CD14-positive monocyte (primary cell): ENCODE measurements around the gene NSF. TPM values are rescaled to one million over a fixed set of nuclear protein-coding genes. Genes with fewer than 3 reads are reported as not detected.
"Not testable (repeated sequence)": the region's sequence is repeated elsewhere in the genome, so short reads cannot be mapped to it uniquely, and the experiment has no call there.

ENCODE experiments used
- DNase-seq, 3 donors: peaks; one replicate each; pipeline ENCODE4 v3.0.0-alpha.2; 2011 to 2022
- H2AFZ ChIP-seq: 2 replicates; pipeline ENCODE4 v1.6.0; 2012; ENCODE audit warnings: mild to moderate bottlenecking, low read depth, low read length, inconsistent platforms; ENCODE audit not compliant: insufficient read depth, poor library complexity, severe bottlenecking
- H3K27ac ChIP-seq, 2 donors: 1 replicate in 1 of 2; 2 replicates in 1 of 2; pipeline ENCODE4 v1.5.1; 2012 to 2013; ENCODE audit warnings: low read length in 2 of 2, control low read depth in 1 of 2, inconsistent platforms in 1 of 2, low read depth in 1 of 2, mild to moderate bottlenecking in 1 of 2
- H3K27me3 ChIP-seq, 2 donors: one replicate each; pipeline versions ENCODE4 v1.6.0 to v1.6.1; 2011 to 2013; ENCODE audit warnings: low read length in 2 of 2; ENCODE audit not compliant: control insufficient read depth in 2 of 2, insufficient read depth in 2 of 2
- H3K36me3 ChIP-seq, 2 donors: replicated peaks in 1 of 2; 1 replicate in 1 of 2; 2 replicates in 1 of 2; pipeline versions ENCODE4 v1.5.1 to v1.6.1; 2012 to 2013; ENCODE audit warnings: low read length in 2 of 2, control low read depth in 1 of 2, inconsistent platforms in 1 of 2, mild to moderate bottlenecking in 1 of 2; ENCODE audit not compliant: insufficient read depth in 2 of 2, control insufficient read depth in 1 of 2
- H3K4me1 ChIP-seq, 2 donors: 1 replicate in 1 of 2; 2 replicates in 1 of 2; pipeline versions ENCODE4 v1.5.1 to v1.6.1; 2012 to 2013; ENCODE audit warnings: low read length in 2 of 2, control low read depth in 1 of 2, inconsistent platforms in 1 of 2, mild to moderate bottlenecking in 1 of 2, moderate library complexity in 1 of 2; ENCODE audit not compliant: insufficient read depth in 2 of 2, control insufficient read depth in 1 of 2
- H3K4me2 ChIP-seq: replicated peaks from 2 replicates; pipeline ENCODE3; 2012; ENCODE audit warnings: low read length, moderate library complexity, mild to moderate bottlenecking; ENCODE audit not compliant: poor library complexity, severe bottlenecking; ENCODE audit errors: extremely low read depth
- H3K4me3 ChIP-seq, 3 experiments: fragments of 200-600 bp in 1 of 3; sonication (generic) in 1 of 3; replicated peaks in 1 of 3; 1 replicate in 2 of 3; 2 replicates in 1 of 3; pipeline ENCODE4 v1.5.1; 2011 to 2013; ENCODE audit warnings: low read length in 3 of 3, mild to moderate bottlenecking in 3 of 3, control low read depth in 2 of 3, low read depth in 2 of 3, inconsistent platforms in 1 of 3, moderate library complexity in 1 of 3
- H3K79me2 ChIP-seq: 2 replicates; pipeline ENCODE4 v1.6.0; 2012; ENCODE audit warnings: mild to moderate bottlenecking, control low read depth, inconsistent platforms, low read length, moderate library complexity; ENCODE audit not compliant: insufficient read depth
- H3K9ac ChIP-seq: 2 replicates; pipeline ENCODE4 v1.6.0; 2017; ENCODE audit warnings: low read length, mild to moderate bottlenecking; ENCODE audit not compliant: insufficient read depth, poor library complexity, severe bottlenecking
- H3K9me3 ChIP-seq, 2 donors: replicated peaks in 1 of 2; 1 replicate in 1 of 2; 2 replicates in 1 of 2; pipeline versions ENCODE4 v1.5.1 to v1.6.1; 2012 to 2013; ENCODE audit warnings: low read length in 2 of 2, control low read depth in 1 of 2; ENCODE audit not compliant: control insufficient read depth in 1 of 2, insufficient read depth in 1 of 2
- H4K20me1 ChIP-seq: 2 replicates; pipeline ENCODE4 v1.6.0; 2012; ENCODE audit warnings: mild to moderate bottlenecking, low read length, control low read depth, moderate library complexity; ENCODE audit not compliant: insufficient read depth
- H3K27ac Mint-ChIP-seq, 7 donors: one replicate each; pipeline ENCODE4 v1.8.0; 2020; ENCODE audit warnings: mild to moderate bottlenecking in 7 of 7, mixed read lengths in 7 of 7, moderate library complexity in 6 of 7, inconsistent platforms in 2 of 7
- H3K27me3 Mint-ChIP-seq, 3 donors: one replicate each; pipeline ENCODE4 v1.8.0; 2021 to 2022; ENCODE audit warnings: low read depth in 3 of 3, mild to moderate bottlenecking in 3 of 3, mixed read lengths in 3 of 3, moderate library complexity in 3 of 3, inconsistent platforms in 1 of 3
- H3K36me3 Mint-ChIP-seq, 2 donors: one replicate each; pipeline ENCODE4 v1.8.0; 2020; ENCODE audit warnings: mixed read lengths in 2 of 2, inconsistent platforms in 1 of 2, mild to moderate bottlenecking in 1 of 2
- H3K4me1 Mint-ChIP-seq: one replicate; pipeline ENCODE4 v1.8.0; 2020; ENCODE audit warnings: mild to moderate bottlenecking, mixed read lengths
- H3K4me3 Mint-ChIP-seq, 2 donors: one replicate each; pipeline ENCODE4 v1.8.0; 2020; ENCODE audit warnings: mild to moderate bottlenecking in 2 of 2, mixed read lengths in 2 of 2, moderate library complexity in 1 of 2
- H3K9me3 Mint-ChIP-seq, 7 donors: one replicate each; pipeline ENCODE4 v1.8.0; 2020 to 2022; ENCODE audit warnings: mixed read lengths in 7 of 7, mild to moderate bottlenecking in 6 of 7, moderate library complexity in 6 of 7, inconsistent platforms in 2 of 7
- WGBS: methylation state at CpG from one replicate; pipeline ENCODE4 v1.1.5; 2013; ENCODE audit warnings: missing lambda C conversion rate; ENCODE audit not compliant: insufficient coverage; 5-methylcytosine and 5-hydroxymethylcytosine counted together
- intact Hi-C, 2 donors: fragments of 100-400 bp; cut with micrococcal nuclease; formaldehyde crosslinking; loops; one replicate each; pipeline versions ENCODE4 v1.15.0 to v1.15.1; 2023
- polyA plus RNA-seq, 3 donors: library from polyadenylated mRNA; depleted of rRNA in 1 of 3; unstranded in 2 of 3; stranded (reverse) in 1 of 3; fragments of 300-500 nt in 2 of 3; fragments of >200 nt in 1 of 3; fragmentation: Illumina TruSeq in 2 of 3; gene quantifications; 1 replicate in 2 of 3; 2 replicates in 1 of 3; pipeline ENCODE4 v1.2.3, GENCODE V29; 2012 to 2021

NSF gene
- polyA plus RNA-seq, 3 donors = 22.5 to 63.2 (median 58.0) TPM

- H3K4me2 ChIP-seq, H3K9ac ChIP-seq, H3K36me3 Mint-ChIP-seq, H2AFZ ChIP-seq, H3K27ac Mint-ChIP-seq, H3K4me1 Mint-ChIP-seq, H3K4me1 ChIP-seq, H3K9me3 Mint-ChIP-seq, H3K27me3 ChIP-seq, H3K27ac ChIP-seq, H3K27me3 Mint-ChIP-seq, H3K9me3 ChIP-seq, intact Hi-C loops, DNase-seq, H3K79me2 ChIP-seq, H3K4me3 Mint-ChIP-seq, H3K4me3 ChIP-seq, H4K20me1 ChIP-seq, H3K36me3 ChIP-seq: not testable (repeated sequence)
- WGBS = no CpG with 5 or more reads among the region's 7 CpGs
These were observed 61.7 kb downstream of the NSF start for GRCh38 chr17:46652024-46652643.

- H3K9ac ChIP-seq, H4K20me1 ChIP-seq, intact Hi-C loops, H3K36me3 Mint-ChIP-seq, H3K9me3 ChIP-seq, H3K27me3 ChIP-seq, H3K9me3 Mint-ChIP-seq, H3K4me1 ChIP-seq, H3K79me2 ChIP-seq, H3K27ac Mint-ChIP-seq, H3K4me1 Mint-ChIP-seq, DNase-seq, H3K4me2 ChIP-seq, H3K27ac ChIP-seq, H3K36me3 ChIP-seq, H3K4me3 Mint-ChIP-seq, H3K4me3 ChIP-seq, H2AFZ ChIP-seq, H3K27me3 Mint-ChIP-seq: not testable (repeated sequence)
- WGBS = no CpG with 5 or more reads among the region's 5 CpGs
These were observed 67.8 kb downstream of the NSF start for GRCh38 chr17:46658235-46658634.

- H3K4me1 ChIP-seq, H3K4me3 Mint-ChIP-seq, intact Hi-C loops, H3K27me3 Mint-ChIP-seq, H3K4me2 ChIP-seq, H3K36me3 ChIP-seq, H3K27ac ChIP-seq, H4K20me1 ChIP-seq, H3K27me3 ChIP-seq, H3K9me3 ChIP-seq, H3K79me2 ChIP-seq, H3K9ac ChIP-seq, H3K9me3 Mint-ChIP-seq, H3K4me1 Mint-ChIP-seq, H3K27ac Mint-ChIP-seq, H3K36me3 Mint-ChIP-seq, H3K4me3 ChIP-seq, DNase-seq, H2AFZ ChIP-seq: not testable (repeated sequence)
- WGBS = no CpG with 5 or more reads among the region's 4 CpGs
These were observed 69.2 kb downstream of the NSF start for GRCh38 chr17:46659702-46660101.

- DNase-seq, H3K9ac ChIP-seq, H3K4me1 ChIP-seq, H3K9me3 ChIP-seq, H3K4me1 Mint-ChIP-seq, H3K79me2 ChIP-seq, H3K36me3 Mint-ChIP-seq, H2AFZ ChIP-seq, H3K27me3 ChIP-seq, H3K4me3 Mint-ChIP-seq, H3K27ac Mint-ChIP-seq, H3K36me3 ChIP-seq, H3K9me3 Mint-ChIP-seq, intact Hi-C loops, H3K4me2 ChIP-seq, H4K20me1 ChIP-seq, H3K27ac ChIP-seq, H3K4me3 ChIP-seq, H3K27me3 Mint-ChIP-seq: not testable (repeated sequence)
- whole genome bisulfite sequencing = no CpG with 5 or more reads among the region's 1 CpG
These were observed 72.7 kb downstream of the NSF start for GRCh38 chr17:46663123-46663522.
